ENCODE measurements around the gene CTNNA2. TPM values are rescaled to one million over a fixed set of nuclear protein-coding genes. Genes with fewer than 3 reads are reported as not detected.

The CTNNA2 gene
- total RNA-seq, 1 donor from 2014 or later, result not detected

GRCh38 chr2:79612999-79613398 is 100.1 kb downstream of the CTNNA2 start:
- H3K27me3 ChIP-seq, result no peaks in the 10 kb centered on the region
- no peak overlapping the region for H3K4me3 ChIP-seq
- no peak for ATAC-seq
- no peak for TF ChIP-seq CTCF (IDR thresholded peaks at IDR 0.05)
- H3K27ac ChIP-seq, result no peak overlapping the region
- intact Hi-C loops (cut with DNase I), result no loop called here
- H3K4me1 ChIP-seq, result no peaks in the 10 kb centered on the region
- H3K9me3 ChIP-seq, result no peaks in the 10 kb centered on the region
- DNase-seq, result no peak
- H3K36me3 ChIP-seq, result no peaks in the 10 kb centered on the region

- H3K4me3 ChIP-seq, result no peak overlapping the region
- no peaks in the 10 kb centered on the region for H3K4me1 ChIP-seq
- H3K9me3 ChIP-seq, result no peaks in the 10 kb centered on the region
- ATAC-seq, result no peak
- no peak for TF ChIP-seq CTCF (IDR thresholded peaks at IDR 0.05)
- no peak for DNase-seq
- no peaks in the 10 kb centered on the region for H3K27me3 ChIP-seq
- intact Hi-C loops (cut with DNase I), result no loop called here
- no peak overlapping the region for H3K27ac ChIP-seq
- H3K36me3 ChIP-seq, result no peaks in the 10 kb centered on the region
These were observed 106.6 kb downstream of the CTNNA2 start for GRCh38 chr2:79619442-79619841.

DNA sequence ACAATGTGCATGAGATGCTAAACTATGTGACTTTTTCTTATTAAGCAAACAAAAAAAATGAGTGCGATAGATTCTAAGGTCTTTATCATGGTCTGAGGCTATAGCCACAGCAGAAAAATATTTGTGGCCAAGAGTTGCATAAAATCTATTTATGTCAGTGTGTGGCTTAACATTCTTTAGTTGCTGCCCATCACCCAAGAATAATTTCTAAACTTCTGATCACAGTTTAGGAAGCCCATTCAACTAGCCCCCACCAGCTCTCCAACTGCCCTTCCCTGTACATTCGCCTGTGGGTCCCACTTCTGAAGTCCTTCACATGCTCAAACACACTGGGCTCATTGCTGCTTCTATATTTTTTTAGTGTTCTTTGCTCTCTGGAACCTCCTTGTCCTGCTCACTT is 107.1 kb downstream of the CTNNA2 start:
- no peak for TF ChIP-seq CTCF (IDR thresholded peaks at IDR 0.05)

GRCh38 chr2:79620679-79621078 is 107.8 kb downstream of the CTNNA2 start:
- ATAC-seq, result no peak
- H3K4me1 ChIP-seq, result no peaks in the 10 kb centered on the region
- no peak overlapping the region for H3K4me3 ChIP-seq
- H3K27me3 ChIP-seq, result no peaks in the 10 kb centered on the region
- TF ChIP-seq CTCF (IDR thresholded peaks at IDR 0.05), result no peak
- intact Hi-C loops (cut with DNase I), result no loop called here
- H3K27ac ChIP-seq, result no peak overlapping the region
- no peaks in the 10 kb centered on the region for H3K36me3 ChIP-seq
- H3K9me3 ChIP-seq, result no peaks in the 10 kb centered on the region
- no peak for DNase-seq

More for the DNA sequence above, 107.1 kb downstream of the CTNNA2 start:
- no peaks in the 10 kb centered on the region for H3K9me3 ChIP-seq
- intact Hi-C loops (cut with DNase I), result no loop called here
- no peak for DNase-seq
- ATAC-seq, result no peak
- no peak overlapping the region for H3K27ac ChIP-seq
- no peaks in the 10 kb centered on the region for H3K4me1 ChIP-seq
- H3K36me3 ChIP-seq, result no peaks in the 10 kb centered on the region
- no peaks in the 10 kb centered on the region for H3K27me3 ChIP-seq
- no peak overlapping the region for H3K4me3 ChIP-seq

DNA sequence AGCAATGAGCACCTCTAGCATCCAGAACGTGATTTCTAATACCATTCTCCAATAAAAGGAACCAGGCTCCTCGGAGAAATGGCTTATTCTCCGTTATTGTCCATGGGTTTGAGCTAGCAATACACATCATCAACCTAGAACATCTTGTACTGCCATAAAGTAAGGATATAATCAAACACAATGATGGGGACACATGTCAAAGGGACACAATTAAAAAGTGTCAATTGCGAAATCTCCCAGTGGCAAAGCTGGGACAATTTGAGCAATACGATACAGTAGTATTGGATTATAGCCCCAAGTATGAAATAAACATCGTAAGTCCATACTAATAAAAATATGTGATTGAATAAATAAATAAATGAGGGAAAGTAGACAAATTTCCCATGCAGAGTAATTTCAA is 108.4 kb downstream of the CTNNA2 start:
- ATAC-seq (no peak), DNase-seq (no peak)
- no peak overlapping the region for H3K27ac ChIP-seq
- no peak overlapping the region for H3K4me3 ChIP-seq
- intact Hi-C loops (cut with DNase I), result no loop called here
- no peaks in the 10 kb centered on the region for H3K9me3 ChIP-seq
- no peaks in the 10 kb centered on the region for H3K4me1 ChIP-seq
- no peaks in the 10 kb centered on the region for H3K36me3 ChIP-seq
- no peak for TF ChIP-seq CTCF (IDR thresholded peaks at IDR 0.05)
- H3K27me3 ChIP-seq, result no peaks in the 10 kb centered on the region

- ATAC-seq, result no peak
- Histone ChIP-seq H3K4me1 (no peaks in the 10 kb centered on the region), H3K4me3 (no peak overlapping the region), H3K36me3 (no peaks in the 10 kb centered on the region), H3K27me3 (no peaks in the 10 kb centered on the region), H3K9me3 (no peaks in the 10 kb centered on the region), H3K27ac (no peak overlapping the region)
- intact Hi-C loops (cut with DNase I), result no loop called here
- TF ChIP-seq CTCF (IDR thresholded peaks at IDR 0.05), result no peak
- DNase-seq, result no peak
These were observed 108.9 kb downstream of the CTNNA2 start for GRCh38 chr2:79621755-79622154.

Data from upper lobe of right lung (tissue), 1 donor.